ENCODE measurements around the gene TRIM17.

GRCh38 chr1:228394571-228395394 lies 21.9 kb downstream of the TRIM17 start:
- TF ChIP-seq, protein P1, sequence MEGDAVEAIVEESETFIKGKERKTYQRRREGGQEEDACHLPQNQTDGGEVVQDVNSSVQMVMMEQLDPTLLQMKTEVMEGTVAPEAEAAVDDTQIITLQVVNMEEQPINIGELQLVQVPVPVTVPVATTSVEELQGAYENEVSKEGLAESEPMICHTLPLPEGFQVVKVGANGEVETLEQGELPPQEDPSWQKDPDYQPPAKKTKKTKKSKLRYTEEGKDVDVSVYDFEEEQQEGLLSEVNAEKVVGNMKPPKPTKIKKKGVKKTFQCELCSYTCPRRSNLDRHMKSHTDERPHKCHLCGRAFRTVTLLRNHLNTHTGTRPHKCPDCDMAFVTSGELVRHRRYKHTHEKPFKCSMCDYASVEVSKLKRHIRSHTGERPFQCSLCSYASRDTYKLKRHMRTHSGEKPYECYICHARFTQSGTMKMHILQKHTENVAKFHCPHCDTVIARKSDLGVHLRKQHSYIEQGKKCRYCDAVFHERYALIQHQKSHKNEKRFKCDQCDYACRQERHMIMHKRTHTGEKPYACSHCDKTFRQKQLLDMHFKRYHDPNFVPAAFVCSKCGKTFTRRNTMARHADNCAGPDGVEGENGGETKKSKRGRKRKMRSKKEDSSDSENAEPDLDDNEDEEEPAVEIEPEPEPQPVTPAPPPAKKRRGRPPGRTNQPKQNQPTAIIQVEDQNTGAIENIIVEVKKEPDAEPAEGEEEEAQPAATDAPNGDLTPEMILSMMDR (IDR thresholded peaks at IDR 0.05): no peak
- TF ChIP-seq POLR2A (IDR thresholded peaks at IDR 0.05): no peak

All from testis (tissue), 2 donors.